Esophagus muscularis mucosa (tissue), 4 donors: ENCODE data around the gene ANP32B. TPM values are rescaled to one million over a fixed set of nuclear protein-coding genes. Genes with fewer than 3 reads are reported as not detected.

Source experiments
- DNase-seq: peaks from one replicate; pipeline ENCODE4 v3.0.0-alpha.2; 2017; ENCODE audit errors: extremely low spot score
- H3K27ac ChIP-seq, 4 donors: fragments of 200-600 bp; sonication (generic); replicated peaks in 1 of 4; 1 replicate in 3 of 4; 2 replicates in 1 of 4; pipeline ENCODE4 v1.5.1; 2016 to 2019; ENCODE audit warnings: mild to moderate bottlenecking in 1 of 4
- H3K27me3 ChIP-seq, 4 donors: fragments of 200-600 bp; sonication (generic); one replicate each; pipeline versions ENCODE4 v1.5.1 to v1.6.0; 2016 to 2019
- H3K36me3 ChIP-seq, 4 donors: fragments of 200-600 bp; sonication (generic); one replicate each; pipeline ENCODE4 v1.5.1; 2016 to 2019
- H3K4me1 ChIP-seq, 4 donors: fragments of 200-600 bp; sonication (generic); one replicate each; pipeline ENCODE4 v1.5.1; 2016 to 2019
- H3K4me3 ChIP-seq, 4 donors: fragments of 200-600 bp; sonication (generic); 1 replicate in 2 of 4; 2 replicates in 2 of 4; pipeline ENCODE4 v1.5.1; 2016 to 2019; ENCODE audit warnings: mild to moderate bottlenecking in 4 of 4, moderate library complexity in 1 of 4
- H3K9me3 ChIP-seq, 4 donors: fragments of 200-600 bp; sonication (generic); 1 replicate in 3 of 4; 2 replicates in 1 of 4; pipeline ENCODE4 v1.5.1; 2016 to 2019
- CTCF ChIP-seq, 3 experiments: fragments of 200-600 bp in 2 of 3; fragments of 450-650 bp in 1 of 3; sonication (generic) in 2 of 3; IDR thresholded peaks; one replicate each; pipeline ENCODE4 v1.5.1; 2017 to 2019; ENCODE audit warnings: antibody characterized with exemption in 3 of 3, mild to moderate bottlenecking in 2 of 3, moderate library complexity in 1 of 3
- EP300 ChIP-seq: sonication (generic); formaldehyde crosslinking; IDR thresholded peaks from one replicate; pipeline ENCODE4 v1.6.1; 2017; ENCODE audit warnings: antibody characterized with exemption
- POLR2A ChIP-seq: fragments of 450-650 bp; IDR thresholded peaks from one replicate; pipeline ENCODE4 v1.6.1; 2017; ENCODE audit warnings: antibody characterized with exemption, moderate library complexity, mild to moderate bottlenecking, low read depth
- POLR2AphosphoS5 ChIP-seq, 2 donors: sonication (generic); formaldehyde crosslinking; IDR thresholded peaks; one replicate each; pipeline ENCODE4 v1.6.1; 2017; ENCODE audit warnings: antibody characterized with exemption in 2 of 2
- WGBS: methylation state at CpG from one replicate; pipeline ENCODE4 v1.1.5; 2018; 5-methylcytosine and 5-hydroxymethylcytosine counted together
- intact Hi-C: fragments of 100-400 bp; cut with DNase I; formaldehyde crosslinking; loops from one replicate; pipeline ENCODE4 v1.15.1; 2023
- total RNA-seq, 4 donors: library from RNA; depleted of rRNA; stranded (reverse); fragments of >200 nt; gene quantifications; one replicate each; pipeline versions ENCODE4 v1.1.0 to v1.2.1, GENCODE V29; 2016

The ANP32B gene
- 10 to 100 TPM; 30.2 to 52.7 (median 39.9) TPM for total RNA-seq

- intact Hi-C loops, result loop anchor here (2.0 to 5.0 kb wide), 2 partner anchors 74 to 274 kb away; partner anchors contain the start of genes NANS and TBC1D2
- DNase-seq, result peak; percentile 95
- TF ChIP-seq CTCF (IDR thresholded peaks at IDR 0.05) (peak; percentile 90 to 97 (median 93)), POLR2AphosphoS5 (IDR thresholded peaks at IDR 0.05) (peak; percentile 47 to 55), POLR2A (no peak), EP300 (no peak)
- under 1% methylated on average over 55 of the region's 105 CpGs for WGBS
- peak within 1 kb of the TSS; percentile 98 to 100 (median 99) for H3K27ac ChIP-seq
- no peaks in the 10 kb centered on the region for H3K36me3 ChIP-seq
- H3K4me1 ChIP-seq, result peaks cover 38 to 66% (median 63%) of the 10 kb centered on the region in 4 donors
- H3K27me3 ChIP-seq, result no peaks in the 10 kb centered on the region
- peak within 1 kb of the TSS; percentile 93 to 100 (median 96) for H3K4me3 ChIP-seq
- no peaks in the 10 kb centered on the region for H3K9me3 ChIP-seq
Measured at GRCh38 chr9:97982683-97983588, at the start of gene ANP32B. Gene ANP32B, plus strand, starts transcription at chr9:97983341. Its CDS starts 215 bp downstream, at chr9:97983556.

- no peak for TF ChIP-seq POLR2AphosphoS5 (IDR thresholded peaks at IDR 0.05)
- H3K36me3 ChIP-seq, result no peaks in the 10 kb centered on the region
- WGBS, result 30% methylated on average over 6 of the region's 6 CpGs
- H3K27me3 ChIP-seq, result peaks cover 0 to 60% (median 5%) of the 10 kb centered on the region in 4 donors
- H3K4me1 ChIP-seq, result no peaks in the 10 kb centered on the region
- intact Hi-C loops, result no loop called here
- no peak overlapping the region for H3K4me3 ChIP-seq
- H3K27ac ChIP-seq, result no peak overlapping the region
- no peaks in the 10 kb centered on the region for H3K9me3 ChIP-seq
- DNase-seq, result no peak
Measured at GRCh38 chr9:97934321-97935115, 48.6 kb upstream of the ANP32B start.

GRCh38 chr9:97935276-97935675, 47.9 kb upstream of the ANP32B start:
- intact Hi-C loops, result no loop called here
- DNase-seq, result no peak
- H3K27ac ChIP-seq, result no peak overlapping the region
- no peaks in the 10 kb centered on the region for H3K36me3 ChIP-seq
- H3K27me3 ChIP-seq, result peaks cover 0 to 60% (median 5%) of the 10 kb centered on the region in 4 donors
- H3K9me3 ChIP-seq, result no peaks in the 10 kb centered on the region
- TF ChIP-seq POLR2A, result no peak
- TF ChIP-seq POLR2AphosphoS5 (IDR thresholded peaks at IDR 0.05), result no peak
- no peaks in the 10 kb centered on the region for H3K4me1 ChIP-seq
- WGBS, result 75% methylated on average over 1 of the region's 1 CpG
- no peak overlapping the region for H3K4me3 ChIP-seq

- no peak overlapping the region for H3K4me3 ChIP-seq
- H3K27me3 ChIP-seq, result peaks cover 0 to 44% (median 2%) of the 10 kb centered on the region in 4 donors
- H3K36me3 ChIP-seq, result no peaks in the 10 kb centered on the region
- H3K9me3 ChIP-seq, result no peaks in the 10 kb centered on the region
- no peak for DNase-seq
- H3K27ac ChIP-seq, result no peak overlapping the region
- TF ChIP-seq EP300 (no peak), CTCF (IDR thresholded peaks at IDR 0.05) (no peak), POLR2A (no peak), POLR2AphosphoS5 (IDR thresholded peaks at IDR 0.05) (no peak)
- H3K4me1 ChIP-seq, result no peaks in the 10 kb centered on the region
- intact Hi-C loops, result no loop called here
Measured at GRCh38 chr9:97936998-97937397, 46.1 kb upstream of the ANP32B start.

GRCh38 chr9:97938081-97938644, 45.0 kb upstream of the ANP32B start, which contains the start of gene HEMGN:
Gene HEMGN, minus strand, starts transcription at chr9:97938172. Its CDS starts 36 bp downstream, at chr9:97938136.
- DNase-seq, result no peak
- WGBS, result 73% methylated on average over 3 of the region's 3 CpGs

More at GRCh38 chr9:97938081-97938644, 45.0 kb upstream of the ANP32B start, which contains the start of gene HEMGN:
- TF ChIP-seq POLR2AphosphoS5 (IDR thresholded peaks at IDR 0.05) (no peak), CTCF (IDR thresholded peaks at IDR 0.05) (no peak), EP300 (no peak), POLR2A (no peak)
- H3K36me3 ChIP-seq, result no peaks in the 10 kb centered on the region
- no peak within 1 kb of the TSS for H3K27ac ChIP-seq
- intact Hi-C loops, result no loop called here
- H3K4me3 ChIP-seq, result no peak within 1 kb of the TSS
- H3K27me3 ChIP-seq, result peaks cover 0 to 35% (median 0%) of the 10 kb centered on the region in 4 donors
- H3K4me1 ChIP-seq, result no peaks in the 10 kb centered on the region
- H3K9me3 ChIP-seq, result no peaks in the 10 kb centered on the region
